Gastroesophageal sphincter (tissue), 4 donors: ENCODE measurements around the gene VKORC1L1. TPM values are rescaled to one million over a fixed set of nuclear protein-coding genes. Genes with fewer than 3 reads are reported as not detected.
"Not testable (repeated sequence)": the region's sequence is repeated elsewhere in the genome, so short reads cannot be mapped to it uniquely, and the experiment has no call there.

ENCODE experiments used
- ATAC-seq: fragments of 150-250 bp; one replicate; pipeline ENCODE4 v1.9.1; 2016; ENCODE audit warnings: mild to moderate bottlenecking, moderate library complexity
- H3K27ac ChIP-seq, 4 donors: fragments of 200-600 bp; sonication (generic) in 3 of 4; 1 replicate in 3 of 4; 2 replicates in 1 of 4; pipeline ENCODE4 v1.5.1; 2016 to 2019
- H3K27me3 ChIP-seq: fragments of 200-600 bp; sonication (generic); one replicate; pipeline ENCODE4 v1.5.1; 2019
- H3K36me3 ChIP-seq, 2 donors: fragments of 200-600 bp; sonication (generic); one replicate each; pipeline ENCODE4 v1.5.1; 2019; ENCODE audit warnings: control low read depth in 1 of 2
- H3K4me1 ChIP-seq, 3 donors: fragments of 200-600 bp; sonication (generic); 1 replicate in 2 of 3; 2 replicates in 1 of 3; pipeline ENCODE4 v1.5.1; 2016 to 2019; ENCODE audit warnings: control low read depth in 2 of 3
- H3K4me3 ChIP-seq, 2 donors: fragments of 200-600 bp; sonication (generic); one replicate each; pipeline ENCODE4 v1.5.1; 2019; ENCODE audit warnings: mild to moderate bottlenecking in 1 of 2, moderate library complexity in 1 of 2
- H3K9me3 ChIP-seq, 3 donors: fragments of 200-600 bp; sonication (generic); one replicate each; pipeline ENCODE4 v1.5.1; 2017 to 2019; ENCODE audit warnings: control low read depth in 2 of 3
- CTCF ChIP-seq, 4 experiments: fragments of 200-600 bp in 2 of 4; fragments of 450-650 bp in 2 of 4; sonication (generic) in 1 of 4; IDR thresholded peaks; one replicate each; pipeline ENCODE4 v1.5.1; 2017 to 2019; ENCODE audit warnings: antibody characterized with exemption in 4 of 4, mild to moderate bottlenecking in 2 of 4, moderate library complexity in 2 of 4
- EP300 ChIP-seq: sonication (generic); formaldehyde crosslinking; IDR thresholded peaks from one replicate; pipeline ENCODE4 v1.6.1; 2017; ENCODE audit warnings: antibody characterized with exemption, mild to moderate bottlenecking
- POLR2A ChIP-seq, 2 donors: fragments of 450-650 bp; IDR thresholded peaks; one replicate each; pipeline ENCODE4 v1.6.1; 2017; ENCODE audit warnings: antibody characterized with exemption in 2 of 2, mild to moderate bottlenecking in 2 of 2, moderate library complexity in 1 of 2
- POLR2AphosphoS5 ChIP-seq: sonication (generic); formaldehyde crosslinking; IDR thresholded peaks from one replicate; pipeline ENCODE4 v1.6.1; 2017; ENCODE audit warnings: antibody characterized with exemption
- WGBS, 2 donors: methylation state at CpG; one replicate each; pipeline ENCODE4 v1.1.5; 2018; ENCODE audit warnings: low coverage in 1 of 2; 5-methylcytosine and 5-hydroxymethylcytosine counted together
- total RNA-seq, 4 donors: library from RNA; depleted of rRNA; stranded (reverse); fragments of >200 nt; gene quantifications; one replicate each; pipeline ENCODE4 v1.1.0, GENCODE V29; 2016

Gene VKORC1L1
- total RNA-seq, 4 donors from 2014 or later = 20.4 to 30.2 (median 25.0) TPM

GRCh38 chr7:65955718-65956117 is 82.8 kb downstream of the VKORC1L1 start:
- Histone ChIP-seq H3K36me3 (peaks cover 0 to 73% of the 10 kb centered on the region in 2 donors), H3K9me3 (no peaks in the 10 kb centered on the region), H3K27me3 (no peaks in the 10 kb centered on the region), H3K4me1 (no peaks in the 10 kb centered on the region), H3K4me3 (no peak overlapping the region), H3K27ac (no peak overlapping the region)
- no peak for ATAC-seq
- no peak for TF ChIP-seq POLR2A (IDR thresholded peaks at IDR 0.05)
- no peak for TF ChIP-seq CTCF (IDR thresholded peaks at IDR 0.05)
- TF ChIP-seq POLR2AphosphoS5 = no peak
- TF ChIP-seq EP300 = no peak
- 89 to 100% methylated on average over 1 to 4 of the region's 4 CpGs for WGBS, 2 donors

- ATAC-seq = no peak
- Histone ChIP-seq H3K36me3 (peaks cover 0 to 97% of the 10 kb centered on the region in 2 donors), H3K27ac (no peak overlapping the region), H3K4me1 (no peaks in the 10 kb centered on the region), H3K9me3 (no peaks in the 10 kb centered on the region), H3K4me3 (no peak overlapping the region), H3K27me3 (no peaks in the 10 kb centered on the region)
- 66 to 70% methylated on average over 14 to 16 of the region's 19 CpGs for WGBS, 2 donors
- TF ChIP-seq POLR2A (IDR thresholded peaks at IDR 0.05) = no peak
- TF ChIP-seq CTCF (IDR thresholded peaks at IDR 0.05) = no peak
- TF ChIP-seq POLR2AphosphoS5 = no peak
- TF ChIP-seq EP300 = no peak
Measured at GRCh38 chr7:65960351-65961074, 87.6 kb downstream of the VKORC1L1 start.

- WGBS, 2 donors = 100% methylated on average over 1 of the region's 6 CpGs; no CpG with 5 or more reads in 1 of the 2 donors
- H3K9me3 ChIP-seq = no peaks in the 10 kb centered on the region
- TF ChIP-seq EP300 (no peak), POLR2A (IDR thresholded peaks at IDR 0.05) (no peak)
- peaks cover 0 to 100% of the 10 kb centered on the region in 2 donors for H3K36me3 ChIP-seq
- H3K4me1 ChIP-seq = no peaks in the 10 kb centered on the region
- no peaks in the 10 kb centered on the region for H3K27me3 ChIP-seq
- no peak overlapping the region for H3K27ac ChIP-seq
- ATAC-seq = no peak
- no peak overlapping the region for H3K4me3 ChIP-seq
Measured at GRCh38 chr7:65962033-65962432, 89.2 kb downstream of the VKORC1L1 start.

- H3K4me1 ChIP-seq, H3K9me3 ChIP-seq, H3K4me3 ChIP-seq, H3K27ac ChIP-seq, ATAC-seq, H3K27me3 ChIP-seq: not testable (repeated sequence)
- WGBS, 2 donors = 76 to 83% methylated on average over 2 to 3 of the region's 3 CpGs
- peaks cover 0 to 100% of the 10 kb centered on the region in 2 donors for H3K36me3 ChIP-seq
Measured at GRCh38 chr7:65964671-65965070, 91.8 kb downstream of the VKORC1L1 start.

- WGBS, 2 donors = 98 to 100% methylated on average over 3 to 6 of the region's 6 CpGs
Measured at GRCh38 chr7:65966146-65966545, 93.3 kb downstream of the VKORC1L1 start.

More at GRCh38 chr7:65966146-65966545, 93.3 kb downstream of the VKORC1L1 start:
- ATAC-seq = no peak
- Histone ChIP-seq H3K36me3 (peaks cover 0 to 100% of the 10 kb centered on the region in 2 donors), H3K27me3 (no peaks in the 10 kb centered on the region), H3K27ac (no peak overlapping the region), H3K4me1 (no peaks in the 10 kb centered on the region), H3K9me3 (no peaks in the 10 kb centered on the region), H3K4me3 (no peak overlapping the region)
- TF ChIP-seq CTCF (IDR thresholded peaks at IDR 0.05) = no peak
